PC-3 (cell line): ENCODE measurements around the gene CSH2.

Experiments used
- CTCF ChIP-seq: fragments of 300-600 bp; sonication (generic); conservative IDR thresholded peaks from 2 replicates; pipeline ENCODE4 v1.5.1; 2017; ENCODE audit warnings: antibody characterized with exemption, low read depth, mild to moderate bottlenecking, low read length
- EZH2 ChIP-seq: fragments of 300-600 bp; sonication (generic); IDR thresholded peaks from one replicate; pipeline ENCODE4 v1.6.1; 2017; ENCODE audit warnings: antibody characterized with exemption, mild to moderate bottlenecking, low read length; ENCODE audit not compliant: unreplicated experiment

- TF ChIP-seq CTCF: no peak
- TF ChIP-seq EZH2: no peak
Observed at GRCh38 chr17:63859257-63859656, 14.2 kb downstream of the CSH2 start.
